Neural cell (in vitro differentiated cells): ENCODE results near the gene PSMB7. TPM values are rescaled to one million over a fixed set of nuclear protein-coding genes. Genes with fewer than 3 reads are reported as not detected.

Experiments
- H2AFZ ChIP-seq: fragments of 200-600, 300-800 bp; sonication (generic), shearing (Covaris generic); 2 replicates; pipeline ENCODE4 v1.6.0; 2014; ENCODE audit warnings: low read depth, mild to moderate bottlenecking, antibody characterized with exemption, low read length, moderate library complexity
- H3F3A ChIP-seq: fragments of 200-600 bp; shearing (Covaris generic); 2 replicates; pipeline ENCODE4 v1.6.1; 2016; ENCODE audit warnings: mild to moderate bottlenecking, moderate library complexity, mixed read lengths, antibody characterized with exemption, low read length; ENCODE audit not compliant: insufficient read depth, poor library complexity, severe bottlenecking
- H3K27ac ChIP-seq: fragments of 200-600, 300-800 bp; sonication (generic), shearing (Covaris generic); 2 replicates; pipeline ENCODE4 v1.5.1; 2014; ENCODE audit warnings: mild to moderate bottlenecking, low read length, moderate library complexity
- H3K27me3 ChIP-seq: fragments of 300-800, 200-600 bp; sonication (generic), shearing (Covaris generic); 2 replicates; pipeline ENCODE4 v1.6.0; 2014; ENCODE audit warnings: mild to moderate bottlenecking, low read depth, low read length, moderate library complexity; ENCODE audit not compliant: insufficient read depth
- H3K36me3 ChIP-seq: fragments of 300-800, 200-600 bp; sonication (generic), shearing (Covaris generic); 2 replicates; pipeline ENCODE4 v1.5.1; 2014; ENCODE audit warnings: mild to moderate bottlenecking, antibody characterized with exemption, low read length, moderate library complexity; ENCODE audit not compliant: insufficient read depth
- H3K4me2 ChIP-seq: fragments of 300-800, 200-600 bp; sonication (generic), shearing (Covaris generic); 2 replicates; pipeline ENCODE4 v1.6.0; 2014; ENCODE audit warnings: mild to moderate bottlenecking, low read length
- H3K4me3 ChIP-seq: fragments of 300-800, 200-600 bp; sonication (generic), shearing (Covaris generic); 2 replicates; pipeline ENCODE4 v1.5.1; 2014; ENCODE audit warnings: mild to moderate bottlenecking, low read length, moderate library complexity
- H3K79me2 ChIP-seq: fragments of 200-600 bp; shearing (Covaris generic); replicated peaks from 2 replicates; pipeline ENCODE4 v1.6.0; 2014; ENCODE audit warnings: mild to moderate bottlenecking, low read length, moderate library complexity; ENCODE audit not compliant: insufficient read depth
- H3K9ac ChIP-seq: fragments of 300-800, 200-600 bp; sonication (generic), shearing (Covaris generic); 2 replicates; pipeline ENCODE4 v1.6.1; 2016; ENCODE audit warnings: mild to moderate bottlenecking, low read length, mixed read lengths
- H3K9me2 ChIP-seq: fragments of 200-600 bp; shearing (Covaris generic); 2 replicates; pipeline ENCODE4 v1.6.1; 2016; ENCODE audit warnings: mild to moderate bottlenecking, low read length, mixed read lengths; ENCODE audit not compliant: insufficient read depth
- H3K9me3 ChIP-seq: fragments of 200-600, 300-800 bp; sonication (generic), shearing (Covaris generic); 2 replicates; pipeline ENCODE4 v1.6.1; 2016; ENCODE audit warnings: mild to moderate bottlenecking, mixed run types, low read length, moderate library complexity, mixed read lengths
- H4K20me1 ChIP-seq: fragments of 200-600 bp; shearing (Covaris generic); 2 replicates; pipeline ENCODE4 v1.6.1; 2016; ENCODE audit warnings: mild to moderate bottlenecking, mixed run types; ENCODE audit not compliant: insufficient read depth
- CTCF ChIP-seq: fragments of 450-650 bp; IDR thresholded peaks from 2 replicates; pipeline ENCODE4 v1.5.1; 2014; ENCODE audit warnings: antibody characterized with exemption, mild to moderate bottlenecking, moderate library complexity; ENCODE audit not compliant: poor library complexity, severe bottlenecking
- EP300 ChIP-seq: fragments of 450-650 bp; conservative IDR thresholded peaks from 2 replicates; pipeline ENCODE4 v1.6.1; 2014; ENCODE audit warnings: antibody characterized with exemption, mild to moderate bottlenecking, moderate library complexity; ENCODE audit not compliant: poor library complexity, severe bottlenecking
- EZH2 ChIP-seq: fragments of 200-600, 300-800 bp; shearing (Covaris generic), sonication (generic); IDR thresholded peaks from 2 replicates; pipeline ENCODE4 v1.6.1; 2014; ENCODE audit warnings: antibody characterized with exemption, low read length, borderline replicate concordance, mild to moderate bottlenecking; ENCODE audit not compliant: insufficient read depth, poor library complexity, severe bottlenecking
- MXI1 ChIP-seq: fragments of 450-650 bp; conservative IDR thresholded peaks from 2 replicates; pipeline ENCODE4 v1.6.1; 2014; ENCODE audit warnings: antibody characterized with exemption, mild to moderate bottlenecking; ENCODE audit not compliant: poor library complexity, severe bottlenecking
- POLR2AphosphoS5 ChIP-seq: IDR thresholded peaks from 2 replicates; pipeline ENCODE4 v1.6.1; 2012
- RAD21 ChIP-seq: fragments of 450-650 bp; conservative IDR thresholded peaks from 2 replicates; pipeline ENCODE4 v1.6.1; 2014; ENCODE audit warnings: antibody characterized with exemption, mild to moderate bottlenecking, moderate library complexity
- REST ChIP-seq: IDR thresholded peaks from 2 replicates; pipeline ENCODE4 v1.6.1; 2012; ENCODE audit warnings: borderline replicate concordance
- SMC3 ChIP-seq: fragments of 450-650 bp; conservative IDR thresholded peaks from 2 replicates; pipeline ENCODE4 v1.6.1; 2014; ENCODE audit warnings: antibody characterized with exemption, mild to moderate bottlenecking, moderate library complexity; ENCODE audit not compliant: poor library complexity
- TAF1 ChIP-seq: IDR thresholded peaks from 2 replicates; pipeline ENCODE4 v1.6.1; 2012; ENCODE audit warnings: low read depth
- polyA plus RNA-seq: library from polyadenylated mRNA; depleted of rRNA; stranded (reverse); fragments of >200 nt; gene quantifications from 2 replicates; pipeline ENCODE4 v1.2.3, GENCODE V29; 2014

PSMB7 gene
- polyA plus RNA-seq, 1 donor from 2014 or later, result 363 TPM

- Histone ChIP-seq H3K9me2 (no peaks in the 10 kb centered on the region), H3K9ac (no peak overlapping the region), H3K4me2 (no peak overlapping the region), H3K4me3 (no peak overlapping the region), H3K79me2 (peaks cover 9% of the 10 kb centered on the region), H3K27ac (no peak overlapping the region), H3K27me3 (no peaks in the 10 kb centered on the region), H3K36me3 (peaks cover 3% of the 10 kb centered on the region), H4K20me1 (no peaks in the 10 kb centered on the region), H3F3A (no peaks in the 10 kb centered on the region), H2AFZ (no peak overlapping the region), H3K9me3 (no peaks in the 10 kb centered on the region)
- TF ChIP-seq CTCF (no peak), POLR2AphosphoS5 (no peak), REST (no peak), TAF1 (no peak), SMC3 (no peak), RAD21 (no peak), EP300 (no peak), MXI1 (no peak), EZH2 (no peak)
Measured at GRCh38 chr9:124361128-124361527, 54.1 kb downstream of the PSMB7 start.

- Histone ChIP-seq H3K27me3 (no peaks in the 10 kb centered on the region), H3F3A (no peaks in the 10 kb centered on the region), H3K9ac (no peak overlapping the region), H3K27ac (no peak overlapping the region), H3K36me3 (peaks cover 5% of the 10 kb centered on the region), H3K4me3 (no peak overlapping the region), H4K20me1 (no peaks in the 10 kb centered on the region), H3K4me2 (no peak overlapping the region), H3K9me2 (no peaks in the 10 kb centered on the region), H3K9me3 (no peaks in the 10 kb centered on the region), H3K79me2 (peaks cover 9% of the 10 kb centered on the region), H2AFZ (no peak overlapping the region)
- TF ChIP-seq CTCF, result no peak
- TF ChIP-seq MXI1, result no peak
- no peak for TF ChIP-seq TAF1
- TF ChIP-seq SMC3, result no peak
- TF ChIP-seq RAD21, result no peak
- no peak for TF ChIP-seq REST
- TF ChIP-seq POLR2AphosphoS5, result no peak
- no peak for TF ChIP-seq EZH2
- TF ChIP-seq EP300, result no peak
Measured at GRCh38 chr9:124359855-124360678, 55.2 kb downstream of the PSMB7 start.
